CD14-positive monocyte (primary cell): ENCODE measurements around the gene LCNL1. TPM values are rescaled to one million over a fixed set of nuclear protein-coding genes. Genes with fewer than 3 reads are reported as not detected.

Experiments used
- DNase-seq, 3 donors: peaks; one replicate each; pipeline ENCODE4 v3.0.0-alpha.2; 2011 to 2022
- H2AFZ ChIP-seq: 2 replicates; pipeline ENCODE4 v1.6.0; 2012; ENCODE audit warnings: mild to moderate bottlenecking, low read depth, low read length, inconsistent platforms; ENCODE audit not compliant: insufficient read depth, poor library complexity, severe bottlenecking
- H3K27ac ChIP-seq, 2 donors: 1 replicate in 1 of 2; 2 replicates in 1 of 2; pipeline ENCODE4 v1.5.1; 2012 to 2013; ENCODE audit warnings: low read length in 2 of 2, control low read depth in 1 of 2, inconsistent platforms in 1 of 2, low read depth in 1 of 2, mild to moderate bottlenecking in 1 of 2
- H3K27me3 ChIP-seq, 2 donors: one replicate each; pipeline versions ENCODE4 v1.6.0 to v1.6.1; 2011 to 2013; ENCODE audit warnings: low read length in 2 of 2; ENCODE audit not compliant: control insufficient read depth in 2 of 2, insufficient read depth in 2 of 2
- H3K36me3 ChIP-seq, 2 donors: replicated peaks in 1 of 2; 1 replicate in 1 of 2; 2 replicates in 1 of 2; pipeline versions ENCODE4 v1.5.1 to v1.6.1; 2012 to 2013; ENCODE audit warnings: low read length in 2 of 2, control low read depth in 1 of 2, inconsistent platforms in 1 of 2, mild to moderate bottlenecking in 1 of 2; ENCODE audit not compliant: insufficient read depth in 2 of 2, control insufficient read depth in 1 of 2
- H3K4me1 ChIP-seq, 2 donors: 1 replicate in 1 of 2; 2 replicates in 1 of 2; pipeline versions ENCODE4 v1.5.1 to v1.6.1; 2012 to 2013; ENCODE audit warnings: low read length in 2 of 2, control low read depth in 1 of 2, inconsistent platforms in 1 of 2, mild to moderate bottlenecking in 1 of 2, moderate library complexity in 1 of 2; ENCODE audit not compliant: insufficient read depth in 2 of 2, control insufficient read depth in 1 of 2
- H3K4me2 ChIP-seq: replicated peaks from 2 replicates; pipeline ENCODE3; 2012; ENCODE audit warnings: low read length, moderate library complexity, mild to moderate bottlenecking; ENCODE audit not compliant: poor library complexity, severe bottlenecking; ENCODE audit errors: extremely low read depth
- H3K4me3 ChIP-seq, 3 experiments: fragments of 200-600 bp in 1 of 3; sonication (generic) in 1 of 3; replicated peaks in 1 of 3; 1 replicate in 2 of 3; 2 replicates in 1 of 3; pipeline ENCODE4 v1.5.1; 2011 to 2013; ENCODE audit warnings: low read length in 3 of 3, mild to moderate bottlenecking in 3 of 3, control low read depth in 2 of 3, low read depth in 2 of 3, inconsistent platforms in 1 of 3, moderate library complexity in 1 of 3
- H3K79me2 ChIP-seq: 2 replicates; pipeline ENCODE4 v1.6.0; 2012; ENCODE audit warnings: mild to moderate bottlenecking, control low read depth, inconsistent platforms, low read length, moderate library complexity; ENCODE audit not compliant: insufficient read depth
- H3K9ac ChIP-seq: 2 replicates; pipeline ENCODE4 v1.6.0; 2017; ENCODE audit warnings: low read length, mild to moderate bottlenecking; ENCODE audit not compliant: insufficient read depth, poor library complexity, severe bottlenecking
- H3K9me3 ChIP-seq, 2 donors: replicated peaks in 1 of 2; 1 replicate in 1 of 2; 2 replicates in 1 of 2; pipeline versions ENCODE4 v1.5.1 to v1.6.1; 2012 to 2013; ENCODE audit warnings: low read length in 2 of 2, control low read depth in 1 of 2; ENCODE audit not compliant: control insufficient read depth in 1 of 2, insufficient read depth in 1 of 2
- H4K20me1 ChIP-seq: 2 replicates; pipeline ENCODE4 v1.6.0; 2012; ENCODE audit warnings: mild to moderate bottlenecking, low read length, control low read depth, moderate library complexity; ENCODE audit not compliant: insufficient read depth
- H3K27ac Mint-ChIP-seq, 7 donors: one replicate each; pipeline ENCODE4 v1.8.0; 2020; ENCODE audit warnings: mild to moderate bottlenecking in 7 of 7, mixed read lengths in 7 of 7, moderate library complexity in 6 of 7, inconsistent platforms in 2 of 7
- H3K27me3 Mint-ChIP-seq, 3 donors: one replicate each; pipeline ENCODE4 v1.8.0; 2021 to 2022; ENCODE audit warnings: low read depth in 3 of 3, mild to moderate bottlenecking in 3 of 3, mixed read lengths in 3 of 3, moderate library complexity in 3 of 3, inconsistent platforms in 1 of 3
- H3K36me3 Mint-ChIP-seq, 2 donors: one replicate each; pipeline ENCODE4 v1.8.0; 2020; ENCODE audit warnings: mixed read lengths in 2 of 2, inconsistent platforms in 1 of 2, mild to moderate bottlenecking in 1 of 2
- H3K4me1 Mint-ChIP-seq: one replicate; pipeline ENCODE4 v1.8.0; 2020; ENCODE audit warnings: mild to moderate bottlenecking, mixed read lengths
- H3K4me3 Mint-ChIP-seq, 2 donors: one replicate each; pipeline ENCODE4 v1.8.0; 2020; ENCODE audit warnings: mild to moderate bottlenecking in 2 of 2, mixed read lengths in 2 of 2, moderate library complexity in 1 of 2
- H3K9me3 Mint-ChIP-seq, 7 donors: one replicate each; pipeline ENCODE4 v1.8.0; 2020 to 2022; ENCODE audit warnings: mixed read lengths in 7 of 7, mild to moderate bottlenecking in 6 of 7, moderate library complexity in 6 of 7, inconsistent platforms in 2 of 7
- CTCF ChIP-seq: fragments of 200-600 bp; IDR thresholded peaks from one replicate; pipeline ENCODE4 v1.8.0; 2022; ENCODE audit warnings: antibody characterized with exemption, mild to moderate bottlenecking
- WGBS: methylation state at CpG from one replicate; pipeline ENCODE4 v1.1.5; 2013; ENCODE audit warnings: missing lambda C conversion rate; ENCODE audit not compliant: insufficient coverage; 5-methylcytosine and 5-hydroxymethylcytosine counted together
- intact Hi-C, 2 donors: fragments of 100-400 bp; cut with micrococcal nuclease; formaldehyde crosslinking; loops; one replicate each; pipeline versions ENCODE4 v1.15.0 to v1.15.1; 2023
- polyA plus RNA-seq, 3 donors: library from polyadenylated mRNA; depleted of rRNA in 1 of 3; unstranded in 2 of 3; stranded (reverse) in 1 of 3; fragments of 300-500 nt in 2 of 3; fragments of >200 nt in 1 of 3; fragmentation: Illumina TruSeq in 2 of 3; gene quantifications; 1 replicate in 2 of 3; 2 replicates in 1 of 3; pipeline ENCODE4 v1.2.3, GENCODE V29; 2012 to 2021

Gene LCNL1
- polyA plus RNA-seq, 3 donors = 0.04 TPM; not detected in 2

- H3K27me3 ChIP-seq = peaks cover 19 to 39% of the 10 kb centered on the region in 2 donors
- peaks cover 13% of the 10 kb centered on the region for H4K20me1 ChIP-seq
- no peak overlapping the region for H3K4me2 ChIP-seq
- H3K4me1 ChIP-seq = peaks cover 23 to 28% of the 10 kb centered on the region in 2 donors
- no peak overlapping the region for H3K4me3 Mint-ChIP-seq
- H3K9me3 Mint-ChIP-seq = peaks cover 0 to 12% (median 0%) of the 10 kb centered on the region in 7 donors
- peaks cover 15% of the 10 kb centered on the region for H3K79me2 ChIP-seq
- no peak overlapping the region for H3K9ac ChIP-seq
- H3K27ac ChIP-seq = no peak overlapping the region
- H3K4me3 ChIP-seq = no peak overlapping the region
- H3K36me3 Mint-ChIP-seq = peaks cover 6 to 9% of the 10 kb centered on the region in 2 donors
- no peak for DNase-seq
- H3K36me3 ChIP-seq = peaks cover 0 to 6% of the 10 kb centered on the region in 2 donors
- TF ChIP-seq CTCF = no peak
- 100% methylated on average over 3 of the region's 4 CpGs for WGBS
- intact Hi-C loops = no loop called here
- H2AFZ ChIP-seq = no peak overlapping the region
- H3K27ac Mint-ChIP-seq = no peak overlapping the region
- H3K9me3 ChIP-seq = no peaks in the 10 kb centered on the region
- H3K4me1 Mint-ChIP-seq = peaks cover 27% of the 10 kb centered on the region
- H3K27me3 Mint-ChIP-seq = peaks cover 42 to 56% (median 53%) of the 10 kb centered on the region in 3 donors
Observed at GRCh38 chr9:136988872-136989271, 6.1 kb downstream of the LCNL1 start.

- Mint-ChIP-seq H3K27ac (peak overlapping the region in 3 of 7 donors; percentile 22 to 90 (median 28)), H3K36me3 (peaks cover 10% of the 10 kb centered on the region in 2 donors), H3K9me3 (peaks cover 0 to 17% (median 0%) of the 10 kb centered on the region in 7 donors), H3K4me3 (no peak overlapping the region), H3K27me3 (peaks cover 35 to 55% (median 51%) of the 10 kb centered on the region in 3 donors), H3K4me1 (peaks cover 29% of the 10 kb centered on the region)
- Histone ChIP-seq H3K4me2 (no peak overlapping the region), H3K4me1 (peaks cover 25 to 39% of the 10 kb centered on the region in 2 donors), H3K36me3 (peaks cover 6 to 9% of the 10 kb centered on the region in 2 donors), H3K9me3 (no peaks in the 10 kb centered on the region), H3K79me2 (peaks cover 20% of the 10 kb centered on the region), H3K27me3 (peaks cover 6 to 36% of the 10 kb centered on the region in 2 donors), H4K20me1 (peaks cover 24% of the 10 kb centered on the region), H3K4me3 (no peak overlapping the region), H3K27ac (no peak overlapping the region), H3K9ac (no peak overlapping the region), H2AFZ (no peak overlapping the region)
- intact Hi-C loops = loop anchor here in 1 of 2 donors (5.0 kb wide), 1 partner anchor 42 kb away; the partner anchor contains the start of gene FUT7
- DNase-seq = no peak
- no peak for TF ChIP-seq CTCF
- WGBS = 95% methylated on average over 9 of the region's 10 CpGs
Observed at GRCh38 chr9:136990242-136990911, 7.6 kb downstream of the LCNL1 start.
